Mucosa of descending colon (tissue), 3 donors: ENCODE measurements around the gene PACS2. TPM values are rescaled to one million over a fixed set of nuclear protein-coding genes. Genes with fewer than 3 reads are reported as not detected.
A peak's percentile ranks its signal among the peaks of the same experiment; 100 is the strongest.

Experiments used
- ATAC-seq: fragments of 200-7000 bp; cut with Tn5 transposase; one replicate; pipeline ENCODE4 v1.9.1; 2020; ENCODE audit warnings: mild to moderate bottlenecking, moderate library complexity
- DNase-seq, 3 donors: peaks; one replicate each; pipeline ENCODE4 v3.0.0-alpha.2; 2020
- H3K36me3 ChIP-seq: fragments of 200-600 bp; one replicate; pipeline ENCODE4 v1.8.0; 2021; ENCODE audit warnings: low read depth, mild to moderate bottlenecking
- H3K4me1 ChIP-seq: fragments of 200-600 bp; one replicate; pipeline ENCODE4 v1.8.0; 2021; ENCODE audit warnings: low read depth, mild to moderate bottlenecking
- H3K4me3 ChIP-seq: fragments of 200-600 bp; one replicate; pipeline ENCODE4 v1.8.0; 2021; ENCODE audit warnings: mild to moderate bottlenecking
- H3K9me3 ChIP-seq: fragments of 200-600 bp; one replicate; pipeline ENCODE4 v1.8.0; 2021; ENCODE audit warnings: mild to moderate bottlenecking
- intact Hi-C, 2 donors: fragments of 100-400 bp; cut with DNase I in 1 of 2; cut with micrococcal nuclease in 1 of 2; formaldehyde crosslinking; loops; one replicate each; pipeline versions ENCODE4 v1.11.0 to v1.11.1; 2022; cut with DNase I, micrococcal nuclease
- total RNA-seq, 3 donors: library from RNA; stranded (reverse); fragmentation: NEBNext Ultra II Directional in 2 of 3; extraction: Animal tissue kit (Norgen Biotek cat#: 25700) in 2 of 3; gene quantifications; one replicate each; pipeline versions ENCODE4 v1.2.1 to v1.2.4, GENCODE V29; 2021 to 2023
- TF ChIP-seq, protein P1 (sequence below): fragments of 200-600 bp; IDR thresholded peaks from one replicate; pipeline ENCODE4 v1.8.0; 2022; ENCODE audit warnings: antibody characterized with exemption, mild to moderate bottlenecking
- donor health status: DM: no; HTN: no; CAD: no; lungs with moderate emphysema.
- donor health status: DM: no; HTN: no; CAD: no.
- donor health status: DM: no; HTN: yes; CAD: no.

Gene PACS2
- total RNA-seq, 3 donors from 2014 or later, result 71.7 to 84.3 (median 78.9) TPM

GRCh38 chr14:105442125-105442524 lies 127.6 kb downstream of the PACS2 start:
- intact Hi-C loops, result loop anchor here in 1 of 2 donors (10.0 kb wide), 1 partner anchor 83 kb away; the partner anchor contains the start of gene TMEM121
- no peak overlapping the region for H3K4me3 ChIP-seq
- no peaks in the 10 kb centered on the region for H3K9me3 ChIP-seq
- ATAC-seq (no peak), DNase-seq (no peak)
- no peaks in the 10 kb centered on the region for H3K4me1 ChIP-seq
- H3K36me3 ChIP-seq, result no peaks in the 10 kb centered on the region
- TF ChIP-seq, protein P1, sequence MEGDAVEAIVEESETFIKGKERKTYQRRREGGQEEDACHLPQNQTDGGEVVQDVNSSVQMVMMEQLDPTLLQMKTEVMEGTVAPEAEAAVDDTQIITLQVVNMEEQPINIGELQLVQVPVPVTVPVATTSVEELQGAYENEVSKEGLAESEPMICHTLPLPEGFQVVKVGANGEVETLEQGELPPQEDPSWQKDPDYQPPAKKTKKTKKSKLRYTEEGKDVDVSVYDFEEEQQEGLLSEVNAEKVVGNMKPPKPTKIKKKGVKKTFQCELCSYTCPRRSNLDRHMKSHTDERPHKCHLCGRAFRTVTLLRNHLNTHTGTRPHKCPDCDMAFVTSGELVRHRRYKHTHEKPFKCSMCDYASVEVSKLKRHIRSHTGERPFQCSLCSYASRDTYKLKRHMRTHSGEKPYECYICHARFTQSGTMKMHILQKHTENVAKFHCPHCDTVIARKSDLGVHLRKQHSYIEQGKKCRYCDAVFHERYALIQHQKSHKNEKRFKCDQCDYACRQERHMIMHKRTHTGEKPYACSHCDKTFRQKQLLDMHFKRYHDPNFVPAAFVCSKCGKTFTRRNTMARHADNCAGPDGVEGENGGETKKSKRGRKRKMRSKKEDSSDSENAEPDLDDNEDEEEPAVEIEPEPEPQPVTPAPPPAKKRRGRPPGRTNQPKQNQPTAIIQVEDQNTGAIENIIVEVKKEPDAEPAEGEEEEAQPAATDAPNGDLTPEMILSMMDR, result no peak

DNA sequence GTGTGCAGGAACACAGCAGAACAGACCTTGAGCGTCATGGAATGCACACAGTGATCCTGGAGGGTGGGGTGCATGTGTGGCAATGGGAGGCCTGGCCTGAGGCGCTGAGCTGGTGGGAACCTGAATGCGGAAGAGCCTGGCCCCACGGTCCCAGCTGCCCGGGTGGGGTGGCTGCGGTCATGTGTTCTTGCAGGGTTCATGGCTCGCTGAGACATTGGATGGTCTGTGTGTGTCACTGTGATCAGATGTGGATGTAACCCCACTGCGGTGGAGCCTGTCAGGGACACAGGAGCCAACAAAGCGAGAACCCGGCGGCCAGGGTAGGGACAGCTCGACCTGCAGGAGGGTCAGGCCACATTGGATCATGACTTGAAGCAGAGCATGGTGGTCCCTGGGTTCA lies 128.3 kb downstream of the PACS2 start:
- TF ChIP-seq, protein P1, result no peak
- Histone ChIP-seq H3K4me3 (no peak overlapping the region), H3K9me3 (no peaks in the 10 kb centered on the region), H3K36me3 (no peaks in the 10 kb centered on the region), H3K4me1 (no peaks in the 10 kb centered on the region)
- ATAC-seq (no peak), DNase-seq (no peak)
- intact Hi-C loops, result loop anchor here in 1 of 2 donors (10.0 kb wide), 1 partner anchor 82 kb away; the partner anchor contains the start of gene TMEM121

- intact Hi-C loops, result loop anchor here in 1 of 2 donors (10.0 kb wide), 1 partner anchor 80 kb away; the partner anchor contains the start of gene TMEM121
- Histone ChIP-seq H3K4me3 (no peak overlapping the region), H3K9me3 (no peaks in the 10 kb centered on the region), H3K36me3 (no peaks in the 10 kb centered on the region), H3K4me1 (no peaks in the 10 kb centered on the region)
- TF ChIP-seq, protein P1, result no peak
- ATAC-seq (no peak), DNase-seq (peak in 1 of 3 donors; percentile 38)
Measured at GRCh38 chr14:105444859-105445258, 130.3 kb downstream of the PACS2 start.

DNA sequence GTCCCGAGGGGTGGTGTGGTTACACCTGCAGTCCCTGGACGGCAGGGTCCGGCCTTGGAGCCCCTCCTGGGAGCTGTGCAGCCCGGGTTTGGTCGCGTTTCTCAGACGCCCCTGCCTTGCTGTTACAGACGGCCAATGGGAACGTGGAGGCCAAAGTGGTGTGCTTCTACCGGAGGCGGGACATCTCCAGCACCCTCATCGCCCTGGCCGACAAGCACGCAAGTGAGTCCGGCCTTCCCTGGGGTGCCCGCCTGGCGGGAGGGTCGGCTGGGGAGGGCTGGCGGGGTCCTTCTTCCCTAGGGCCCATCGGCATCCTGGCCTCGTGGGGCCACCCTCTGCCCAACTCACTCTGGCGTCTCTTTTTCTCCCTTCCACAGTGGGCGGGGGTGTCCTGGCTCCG lies 130.7 kb downstream of the PACS2 start:
- Histone ChIP-seq H3K36me3 (no peaks in the 10 kb centered on the region), H3K4me1 (no peaks in the 10 kb centered on the region), H3K4me3 (no peak overlapping the region), H3K9me3 (no peaks in the 10 kb centered on the region)
- TF ChIP-seq, protein P1, result no peak
- intact Hi-C loops, result loop anchor here in 1 of 2 donors (10.0 kb wide), 1 partner anchor 80 kb away; the partner anchor contains the start of gene TMEM121
- DNase-seq (peak in 1 of 3 donors; percentile 43), ATAC-seq (no peak)

DNA sequence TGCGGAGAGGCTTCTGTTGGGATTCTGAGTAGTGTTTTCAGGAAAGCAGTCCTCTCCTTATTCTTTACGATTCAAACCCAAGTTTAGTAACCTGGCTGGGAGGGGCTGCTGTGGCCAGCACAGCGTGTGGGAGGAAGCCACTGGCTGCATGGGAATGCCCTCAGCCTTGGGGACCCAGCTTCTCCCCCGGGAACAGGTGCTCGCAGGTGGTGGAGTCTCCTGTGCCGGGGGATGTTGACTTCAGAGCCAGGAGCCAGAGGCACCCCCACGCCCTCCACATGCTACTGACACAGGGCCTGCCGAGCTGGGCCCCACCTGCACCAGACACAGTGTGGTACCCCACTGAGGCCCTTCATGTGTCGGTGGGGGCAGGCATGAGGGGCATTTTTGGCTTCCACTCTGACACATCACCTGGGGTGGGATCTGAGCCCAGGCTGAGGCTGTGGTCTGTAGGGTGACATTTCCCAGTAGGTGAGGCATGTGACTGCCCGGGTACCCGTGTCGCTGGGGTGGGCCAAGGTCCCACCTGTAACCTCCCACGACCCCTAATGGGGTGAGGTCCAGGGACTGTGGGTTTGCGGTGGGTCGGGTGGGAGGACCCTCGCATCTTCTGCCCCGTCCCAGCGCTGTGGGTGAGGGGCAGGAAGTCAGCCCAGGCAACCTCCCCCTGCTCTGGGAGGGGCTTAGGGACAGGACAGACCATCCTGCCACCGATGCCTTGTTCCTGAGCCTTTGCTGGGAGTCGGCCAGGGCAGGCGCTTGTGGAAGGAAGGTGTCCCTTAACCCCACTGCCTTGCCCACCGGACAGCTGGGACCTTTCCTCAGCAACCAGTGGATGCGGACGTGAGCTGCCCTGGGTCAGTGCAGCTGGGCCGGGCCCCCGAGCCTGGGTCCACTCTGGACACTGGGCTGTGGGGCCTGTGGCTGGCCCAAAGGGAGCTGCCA lies 131.6 kb downstream of the PACS2 start:
- Histone ChIP-seq H3K36me3 (no peaks in the 10 kb centered on the region), H3K4me1 (no peaks in the 10 kb centered on the region), H3K9me3 (no peaks in the 10 kb centered on the region), H3K4me3 (no peak overlapping the region)
- ATAC-seq (no peak), DNase-seq (peak in 1 of 3 donors; percentile 36)
- intact Hi-C loops, result loop anchor here in 1 of 2 donors (10.0 kb wide), 1 partner anchor 79 kb away; the partner anchor contains the start of gene TMEM121
- TF ChIP-seq, protein P1, result no peak
